Measurements from ENCODE around the gene KCNQ1OT1.

GRCh38 chr11:2584434-2584811 lies 115.4 kb downstream of the KCNQ1OT1 start:
- no peak for TF ChIP-seq ZNF274 (IDR thresholded peaks at IDR 0.05; ENCODE audit: low read length)
- no peak for TF ChIP-seq ZNF274 (tag by site-specific recombination; IDR thresholded peaks at IDR 0.05; ENCODE audit: borderline replicate concordance)
- TF ChIP-seq ZNF18 (tag by site-specific recombination; IDR thresholded peaks at IDR 0.05) = no peak
- no peak for TF ChIP-seq ATF2 (tag by site-specific recombination; IDR thresholded peaks at IDR 0.05; ENCODE audit: low read depth)
- no peak for TF ChIP-seq ZNF266 (tag by site-specific recombination; IDR thresholded peaks at IDR 0.05; ENCODE audit: low read depth)
- TF ChIP-seq CTCF (tag by site-specific recombination; IDR thresholded peaks at IDR 0.05) = no peak
- TF ChIP-seq PRDM4 (tag by site-specific recombination; IDR thresholded peaks at IDR 0.05) = no peak
- TF ChIP-seq ZNF558 (tag by site-specific recombination; IDR thresholded peaks at IDR 0.05) = no peak

All from HEK293 (cell line).